Lower lobe of right lung (tissue), 2 donors: Measurements from ENCODE around the gene TMEM121. TPM values are rescaled to one million over a fixed set of nuclear protein-coding genes. Genes with fewer than 3 reads are reported as not detected.

Experiments
- ATAC-seq, 2 donors: fragments of 200-7000 bp; cut with Tn5 transposase; one replicate each; pipeline ENCODE4 v1.9.1; 2020 to 2022; ENCODE audit warnings: mild to moderate bottlenecking in 2 of 2, moderate library complexity in 2 of 2
- DNase-seq: peaks from one replicate; pipeline ENCODE4 v3.0.0-alpha.2; 2020
- H3K27ac ChIP-seq: fragments of 200-600 bp; one replicate; pipeline ENCODE4 v1.8.0; 2022
- H3K27me3 ChIP-seq: fragments of 200-600 bp; one replicate; pipeline ENCODE4 v1.8.0; 2022; ENCODE audit warnings: low read depth
- H3K36me3 ChIP-seq: fragments of 200-600 bp; one replicate; pipeline ENCODE4 v1.8.0; 2022; ENCODE audit warnings: mild to moderate bottlenecking
- H3K4me1 ChIP-seq: fragments of 200-600 bp; one replicate; pipeline ENCODE4 v1.8.0; 2022
- H3K4me3 ChIP-seq: fragments of 200-600 bp; one replicate; pipeline ENCODE4 v1.8.0; 2022; ENCODE audit warnings: mild to moderate bottlenecking
- H3K9me3 ChIP-seq: fragments of 200-600 bp; one replicate; pipeline ENCODE4 v1.8.0; 2022
- intact Hi-C: fragments of 100-400 bp; cut with DNase I; formaldehyde crosslinking; loops from one replicate; pipeline ENCODE4 v1.11.0; 2022
- total RNA-seq: library from RNA; stranded (reverse); fragmentation: NEBNext Ultra II Directional; extraction: Animal tissue kit (Norgen Biotek cat#: 25700); gene quantifications from one replicate; pipeline ENCODE4 v1.2.1, GENCODE V29; 2021
- TF ChIP-seq, protein P1 (sequence below): fragments of 200-600 bp; IDR thresholded peaks from one replicate; pipeline ENCODE4 v1.8.0; 2022; ENCODE audit warnings: antibody characterized with exemption, mild to moderate bottlenecking
- donor health status: DM: no; HTN: yes; CAD: no; lungs with severe emphysema.

TMEM121 gene
- total RNA-seq, 1 donor from 2014 or later: 3.0 TPM

DNA sequence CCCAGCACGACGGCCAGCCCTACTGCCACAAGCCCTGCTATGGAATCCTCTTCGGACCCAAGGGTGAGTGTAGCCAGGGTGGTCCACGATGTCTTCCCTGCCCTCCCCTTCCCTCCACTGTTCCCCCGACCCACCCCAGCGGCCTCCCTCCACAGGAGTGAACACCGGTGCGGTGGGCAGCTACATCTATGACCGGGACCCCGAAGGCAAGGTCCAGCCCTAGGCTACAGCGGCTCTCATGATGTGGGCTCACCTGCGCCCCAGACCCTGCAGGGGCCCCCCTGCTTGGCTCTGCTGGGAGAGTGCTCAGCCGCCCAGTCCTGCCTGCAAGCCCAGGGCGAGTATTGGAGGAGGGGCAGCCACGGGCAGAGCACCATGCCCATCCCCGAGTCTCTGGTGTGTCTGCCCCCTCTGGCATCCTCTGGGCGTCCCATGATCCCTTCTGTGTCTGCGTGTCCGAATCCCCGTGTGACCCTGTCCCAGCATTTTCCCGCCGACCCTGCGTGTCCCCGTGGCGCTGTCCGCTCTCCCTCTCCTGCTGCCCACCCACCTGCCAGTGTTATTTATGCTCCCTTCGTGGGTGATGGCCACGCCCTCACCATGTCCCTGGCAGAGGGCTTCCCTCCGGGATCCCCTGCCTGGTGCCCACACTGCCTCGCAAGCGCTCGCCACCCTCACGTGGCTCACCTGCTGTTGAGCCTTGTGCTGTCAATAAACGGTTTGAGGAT lies 46.8 kb upstream of the TMEM121 start:
- Histone ChIP-seq H3K4me1 (peaks cover 76% of the 10 kb centered on the region), H3K27me3 (peaks cover 7% of the 10 kb centered on the region), H3K36me3 (peaks cover 14% of the 10 kb centered on the region), H3K4me3 (no peak overlapping the region), H3K9me3 (no peaks in the 10 kb centered on the region), H3K27ac (peak overlapping the region; percentile 99)
- no peak for ATAC-seq
- intact Hi-C loops: no loop called here
- TF ChIP-seq, protein P1, sequence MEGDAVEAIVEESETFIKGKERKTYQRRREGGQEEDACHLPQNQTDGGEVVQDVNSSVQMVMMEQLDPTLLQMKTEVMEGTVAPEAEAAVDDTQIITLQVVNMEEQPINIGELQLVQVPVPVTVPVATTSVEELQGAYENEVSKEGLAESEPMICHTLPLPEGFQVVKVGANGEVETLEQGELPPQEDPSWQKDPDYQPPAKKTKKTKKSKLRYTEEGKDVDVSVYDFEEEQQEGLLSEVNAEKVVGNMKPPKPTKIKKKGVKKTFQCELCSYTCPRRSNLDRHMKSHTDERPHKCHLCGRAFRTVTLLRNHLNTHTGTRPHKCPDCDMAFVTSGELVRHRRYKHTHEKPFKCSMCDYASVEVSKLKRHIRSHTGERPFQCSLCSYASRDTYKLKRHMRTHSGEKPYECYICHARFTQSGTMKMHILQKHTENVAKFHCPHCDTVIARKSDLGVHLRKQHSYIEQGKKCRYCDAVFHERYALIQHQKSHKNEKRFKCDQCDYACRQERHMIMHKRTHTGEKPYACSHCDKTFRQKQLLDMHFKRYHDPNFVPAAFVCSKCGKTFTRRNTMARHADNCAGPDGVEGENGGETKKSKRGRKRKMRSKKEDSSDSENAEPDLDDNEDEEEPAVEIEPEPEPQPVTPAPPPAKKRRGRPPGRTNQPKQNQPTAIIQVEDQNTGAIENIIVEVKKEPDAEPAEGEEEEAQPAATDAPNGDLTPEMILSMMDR: no peak
- DNase-seq: no peak

DNA sequence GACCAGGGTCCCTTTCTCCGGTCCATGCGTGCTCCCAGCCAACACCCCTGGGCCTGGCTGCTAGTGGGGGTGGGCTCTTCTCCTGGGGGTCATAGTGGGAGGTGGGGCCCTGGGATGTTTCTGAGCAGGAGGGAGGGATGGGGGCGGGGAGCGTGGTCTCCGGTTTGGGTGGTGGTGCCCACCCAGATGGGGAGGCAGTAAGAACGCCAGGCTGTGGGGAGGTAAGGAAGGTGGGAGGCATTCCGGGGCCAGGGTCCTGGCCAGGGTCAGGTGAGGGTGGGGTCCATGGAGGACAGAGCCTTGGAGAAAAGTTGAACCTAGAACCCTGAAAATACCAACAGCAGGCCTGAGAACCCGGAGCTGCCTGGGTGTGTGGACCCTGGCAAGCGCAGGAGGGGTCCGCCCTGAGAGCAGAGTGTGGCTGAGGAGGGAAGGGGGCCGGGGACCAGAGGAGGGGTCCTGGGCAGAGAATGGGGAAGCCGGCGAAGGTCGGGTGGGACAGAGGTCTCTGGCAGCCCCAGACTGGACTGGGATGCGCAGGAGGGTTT lies 46.1 kb upstream of the TMEM121 start:
- H3K4me3 ChIP-seq: no peak overlapping the region
- peaks cover 79% of the 10 kb centered on the region for H3K4me1 ChIP-seq
- TF ChIP-seq, protein P1: no peak

DNA sequence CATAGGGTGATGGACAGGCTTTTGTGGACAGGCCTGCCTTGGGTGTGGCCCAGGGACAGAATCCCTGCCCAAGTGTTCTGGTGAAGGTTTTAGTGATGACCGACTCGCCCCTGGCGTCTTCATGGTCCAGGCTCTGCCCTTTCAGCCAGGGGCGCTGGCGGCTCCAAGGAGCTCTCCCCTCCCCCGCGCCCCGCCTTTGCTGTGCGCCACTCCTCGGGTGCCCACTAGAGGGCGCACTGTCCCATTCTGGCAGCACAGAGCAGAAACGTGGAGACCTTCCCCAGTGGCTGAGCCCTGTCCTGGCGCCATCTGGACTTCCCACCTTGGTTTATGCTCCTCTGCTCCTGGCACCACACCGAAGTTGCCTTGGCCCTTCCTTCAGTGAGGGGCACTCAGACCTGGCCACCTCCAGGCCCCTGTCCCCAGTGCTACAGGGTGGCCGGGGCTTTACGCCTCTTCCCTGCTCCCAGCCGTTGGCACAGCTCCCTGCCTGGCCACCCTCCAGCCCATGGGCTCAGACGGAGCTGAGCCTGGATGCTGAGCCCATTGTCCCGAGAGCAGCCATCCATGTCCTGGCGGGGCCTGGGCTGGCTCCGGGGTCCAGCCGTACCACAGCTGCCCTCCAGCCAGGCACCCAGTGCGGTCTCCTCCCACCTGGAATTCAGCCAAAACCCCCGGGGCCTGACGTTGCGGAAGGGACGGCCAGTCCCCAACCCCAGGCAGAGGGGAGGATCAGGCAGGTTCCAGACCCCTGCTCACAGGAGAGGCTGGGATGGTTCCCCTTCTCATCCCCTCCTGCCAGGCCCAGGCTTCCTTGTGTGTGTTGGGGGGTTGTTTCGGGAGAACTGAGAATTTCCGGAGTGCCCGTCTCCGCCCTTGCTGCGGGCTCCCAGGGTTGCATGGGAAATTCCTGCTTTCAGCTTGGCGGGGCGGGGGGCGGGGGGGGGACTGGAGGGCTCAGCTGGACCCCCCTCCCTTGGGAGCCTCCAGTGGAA lies 45.3 kb upstream of the TMEM121 start:
- intact Hi-C loops: no loop called here
- peaks cover 14% of the 10 kb centered on the region for H3K36me3 ChIP-seq
- TF ChIP-seq, protein P1: peak; percentile 99
- peak overlapping the region; percentile 99 for H3K27ac ChIP-seq
- H3K9me3 ChIP-seq: no peaks in the 10 kb centered on the region
- peak; percentile 79 to 87 for ATAC-seq
- H3K4me1 ChIP-seq: peaks cover 79% of the 10 kb centered on the region
- peak overlapping the region; percentile 45 for H3K4me3 ChIP-seq
- peaks cover 1% of the 10 kb centered on the region for H3K27me3 ChIP-seq
- peak; percentile 92 for DNase-seq

More for the DNA sequence above, 46.1 kb upstream of the TMEM121 start:
- peaks cover 14% of the 10 kb centered on the region for H3K36me3 ChIP-seq
- H3K27ac ChIP-seq: peak overlapping the region; percentile 99
- DNase-seq (no peak), ATAC-seq (no peak)
- peaks cover 7% of the 10 kb centered on the region for H3K27me3 ChIP-seq
- no peaks in the 10 kb centered on the region for H3K9me3 ChIP-seq
- intact Hi-C loops: no loop called here

DNA sequence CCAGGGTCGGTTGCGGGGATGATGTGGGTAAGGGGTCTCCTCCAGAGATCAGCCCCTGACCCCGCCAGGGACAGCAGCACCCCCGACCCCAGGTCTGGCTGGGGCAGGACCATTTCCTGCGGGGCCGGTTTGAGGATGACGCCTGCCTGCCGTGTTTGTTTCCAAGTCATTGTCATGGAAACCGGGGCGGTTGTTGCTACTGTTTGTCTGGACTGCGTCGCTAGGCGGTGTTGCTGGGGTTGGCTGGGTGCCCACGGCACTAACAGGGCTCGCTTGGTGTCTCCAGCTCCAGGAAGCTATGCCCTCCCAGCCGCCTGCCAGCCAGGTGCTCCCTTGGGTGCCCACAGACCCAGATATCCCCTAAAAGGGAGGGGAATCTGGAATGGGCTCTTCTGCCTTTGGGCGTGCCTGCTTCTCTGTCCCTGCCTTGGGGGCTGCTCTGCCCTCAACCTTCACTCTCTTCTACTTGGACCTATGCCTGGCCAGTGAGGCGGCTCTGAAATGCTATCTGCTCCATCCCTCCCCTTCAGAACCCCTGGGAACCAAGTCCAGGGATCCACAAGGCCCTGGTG lies 44.4 kb upstream of the TMEM121 start:
- intact Hi-C loops: no loop called here
- peak overlapping the region; percentile 45 for H3K4me3 ChIP-seq
- H3K4me1 ChIP-seq: peaks cover 79% of the 10 kb centered on the region
- TF ChIP-seq, protein P1: no peak
- ATAC-seq (peak; percentile 74 to 81), DNase-seq (peak; percentile 97)
- H3K9me3 ChIP-seq: no peaks in the 10 kb centered on the region
- H3K27me3 ChIP-seq: no peaks in the 10 kb centered on the region
- peaks cover 14% of the 10 kb centered on the region for H3K36me3 ChIP-seq
- H3K27ac ChIP-seq: peak overlapping the region; percentile 99

DNA sequence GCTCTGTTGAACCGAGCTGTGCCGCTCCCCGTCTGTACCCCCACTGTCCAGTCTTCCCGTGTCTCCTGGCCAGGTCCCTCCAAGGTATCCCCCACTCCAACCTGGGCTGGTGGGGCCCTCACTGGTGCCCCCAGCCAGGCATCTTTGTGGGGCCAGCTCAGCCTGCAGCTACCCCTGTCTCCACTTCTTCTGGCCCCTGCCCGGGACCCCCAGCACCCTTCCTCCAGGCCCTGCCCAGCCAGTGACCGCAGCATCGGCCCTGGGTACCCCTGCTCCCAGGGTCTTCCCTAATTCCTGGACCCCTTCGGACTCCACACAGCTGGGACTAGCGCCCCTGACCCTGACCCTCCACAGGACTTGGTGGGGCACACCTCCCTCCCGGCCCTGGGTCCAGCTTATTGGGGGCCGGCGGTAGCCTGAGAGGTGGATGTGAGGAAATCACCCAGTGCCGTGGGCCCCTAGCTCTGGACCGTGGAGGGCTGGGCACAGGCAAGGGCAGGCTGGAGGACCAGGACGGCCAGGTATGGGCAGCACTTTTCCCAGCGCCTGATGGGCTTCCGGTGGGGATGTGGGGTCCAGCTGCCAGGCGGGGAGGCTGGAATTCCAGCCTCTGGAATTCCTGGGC lies 43.8 kb upstream of the TMEM121 start:
- peaks cover 81% of the 10 kb centered on the region for H3K4me1 ChIP-seq
- H3K4me3 ChIP-seq: peak overlapping the region; percentile 45
- H3K27me3 ChIP-seq: no peaks in the 10 kb centered on the region
- intact Hi-C loops: no loop called here
- peak overlapping the region; percentile 99 for H3K27ac ChIP-seq
- DNase-seq (no peak), ATAC-seq (no peak)
- TF ChIP-seq, protein P1: no peak
- H3K36me3 ChIP-seq: peaks cover 14% of the 10 kb centered on the region
- H3K9me3 ChIP-seq: no peaks in the 10 kb centered on the region
